HG03196 (cell line): Measurements from ENCODE around the gene ACTR8.

ENCODE experiments used
- ATAC-seq: cut with Tn5 transposase; IDR thresholded peaks from one replicate; pipeline ENCODE4 v1.9.1; 2021; ENCODE audit not compliant: unreplicated experiment

The ACTR8 gene

DNA sequence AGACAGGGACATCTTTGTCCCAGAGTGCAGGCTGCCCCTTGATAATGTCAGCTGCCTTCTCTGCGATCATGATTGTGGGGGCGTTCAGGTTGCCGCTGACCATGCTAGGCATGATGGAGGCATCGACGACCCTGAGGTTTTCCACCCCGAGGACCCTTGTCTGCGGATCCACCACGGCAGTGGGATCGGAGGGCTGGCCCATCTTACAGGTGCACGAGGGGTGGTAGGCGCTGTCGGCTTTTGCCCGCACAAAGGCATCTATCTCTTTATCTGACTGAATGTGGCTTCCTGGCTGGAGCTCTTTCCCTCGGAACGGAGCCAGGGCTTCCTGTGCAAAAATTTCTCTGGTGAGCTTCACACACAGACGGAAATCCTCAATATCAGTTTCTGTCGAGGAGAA, 64.1 kb downstream of the ACTR8 start:
- ATAC-seq = no peak

DNA sequence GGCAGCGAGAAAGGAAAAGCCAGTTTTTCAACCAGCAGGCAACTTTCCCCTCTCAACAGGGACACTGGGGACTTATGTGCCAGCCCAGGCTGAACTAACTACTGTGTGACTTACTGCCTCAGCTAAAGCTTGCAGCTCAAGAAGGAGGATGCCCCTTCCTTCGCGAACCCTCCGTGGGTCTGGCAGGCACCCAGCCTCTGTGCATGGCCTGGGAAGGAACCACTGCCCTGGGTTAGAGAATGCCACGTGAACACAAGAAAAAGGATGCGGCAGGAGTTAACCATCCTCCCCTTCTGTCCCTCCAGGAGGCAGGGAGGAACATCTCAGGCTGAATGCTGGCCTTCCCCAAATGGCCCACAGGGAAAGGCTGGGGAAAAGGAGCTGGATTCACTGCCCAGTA, 64.7 kb downstream of the ACTR8 start:
- no peak for ATAC-seq
